ENCODE measurements around the gene DLL1.

The DLL1 gene

DNA sequence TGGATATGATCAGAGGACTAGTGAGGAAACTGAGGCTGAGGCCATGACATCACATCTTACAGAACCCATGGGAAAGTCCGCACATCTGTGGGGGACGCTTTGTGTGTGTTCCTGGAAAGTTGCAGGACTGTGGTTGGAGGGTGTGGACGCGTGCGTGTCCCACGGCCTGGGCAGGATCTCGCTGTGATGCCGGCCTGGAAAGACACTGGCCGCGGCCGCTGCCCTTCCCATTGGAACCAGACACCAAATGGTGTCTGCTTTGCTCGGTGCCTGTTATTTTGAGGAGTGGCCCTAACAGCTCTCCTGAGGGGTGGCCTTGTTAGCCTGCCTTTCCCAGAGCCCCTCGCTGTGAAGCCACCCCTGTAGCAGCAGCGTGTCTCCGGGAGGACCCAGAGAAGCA, 41.1 kb downstream of the DLL1 start:
- DNase-seq: no peak

DNA sequence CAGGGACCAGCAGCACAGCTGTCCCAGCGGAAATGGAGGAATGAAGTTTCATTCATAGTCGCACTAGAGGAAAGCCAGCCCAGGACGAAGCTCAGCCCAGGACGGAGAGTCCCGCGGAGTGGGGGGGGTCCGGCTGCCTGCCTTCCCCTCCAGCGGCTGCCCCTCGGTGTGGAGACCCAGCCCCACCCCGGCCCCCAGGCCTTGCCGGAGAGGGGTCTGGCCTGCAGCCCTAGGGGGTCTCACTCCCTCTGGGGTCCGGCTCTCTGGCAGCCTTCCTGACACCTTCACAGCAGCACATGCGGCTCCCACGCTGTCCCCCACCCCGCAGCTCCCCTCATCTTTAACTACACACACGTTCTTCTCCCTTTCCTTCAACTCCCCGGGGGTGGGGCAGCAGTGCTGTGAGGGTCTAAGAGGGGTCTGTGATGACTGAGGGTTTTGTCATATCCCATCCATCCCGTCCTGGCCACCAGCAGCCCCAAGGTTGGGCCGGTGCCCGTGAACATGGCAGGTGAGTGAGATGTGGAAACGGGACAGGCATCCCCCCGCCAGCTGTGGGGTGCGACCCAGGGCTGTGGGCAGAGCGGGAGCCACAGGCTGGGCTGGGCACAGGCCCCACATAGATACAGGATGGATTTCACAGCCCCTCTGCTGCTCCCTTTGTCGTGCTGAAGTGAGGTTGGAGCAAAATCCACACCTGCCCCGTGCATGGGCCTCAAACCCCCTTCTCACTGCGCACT, 41.8 kb downstream of the DLL1 start:
- DNase-seq: no peak

DNA sequence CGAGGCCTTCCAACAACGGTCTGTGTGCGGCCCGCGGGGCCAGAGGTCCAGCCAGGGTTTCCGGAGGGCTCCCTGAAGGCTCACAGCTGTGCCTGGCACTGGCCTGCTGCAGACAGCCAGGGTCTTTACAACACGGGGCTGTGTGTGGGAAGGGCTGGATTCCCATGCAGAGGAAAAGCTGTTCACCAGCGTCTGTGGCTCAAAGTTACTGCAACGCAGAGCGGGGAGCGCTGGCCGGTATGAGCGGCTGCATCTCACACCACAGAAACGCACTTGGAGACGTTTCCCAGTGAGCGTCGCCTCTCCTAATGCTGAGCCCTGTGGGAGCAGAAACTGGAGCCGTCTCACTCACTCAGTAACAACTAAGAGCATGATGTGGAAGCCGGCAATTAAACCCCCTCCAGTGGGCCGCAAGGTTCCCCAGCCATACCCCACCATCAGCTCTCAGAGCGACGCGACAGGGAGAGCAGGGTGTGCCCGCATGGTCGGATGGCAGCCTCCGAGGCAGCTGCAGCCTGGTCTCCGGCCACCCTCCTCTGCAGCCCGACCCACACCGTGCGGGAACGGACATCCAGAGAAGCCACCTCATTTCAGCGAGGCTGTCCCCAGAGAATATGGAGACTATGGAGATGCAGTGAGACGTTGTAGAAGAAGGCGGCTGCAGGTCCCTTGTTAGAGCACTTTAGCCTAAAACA, 42.6 kb downstream of the DLL1 start:
- no peak for DNase-seq

DNA sequence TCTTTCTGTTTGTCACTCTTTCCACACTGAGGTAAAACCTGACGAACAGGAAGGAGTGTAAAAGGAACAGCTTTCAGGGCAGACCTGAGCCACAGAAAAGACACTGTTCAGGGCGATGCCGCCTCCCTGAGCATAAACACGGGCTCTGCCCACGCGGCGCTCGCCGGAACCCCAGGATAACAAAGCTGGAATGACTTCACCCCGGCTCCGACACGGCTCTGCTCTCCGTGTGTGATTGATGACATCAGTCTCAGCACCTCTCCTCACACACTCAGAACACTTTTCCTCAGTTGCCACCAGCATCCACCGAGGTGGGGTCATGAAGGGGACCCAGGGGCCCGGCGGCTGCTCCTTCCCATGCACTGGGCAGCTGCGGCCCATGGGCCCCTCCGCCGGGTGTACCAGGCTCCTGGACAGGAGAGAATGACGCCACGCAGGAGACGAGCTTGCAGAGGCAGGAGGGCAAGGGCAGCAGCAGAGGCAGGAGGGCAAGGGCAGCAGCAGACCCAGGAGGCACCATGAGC, 43.6 kb downstream of the DLL1 start:
- no peak for DNase-seq

DNA sequence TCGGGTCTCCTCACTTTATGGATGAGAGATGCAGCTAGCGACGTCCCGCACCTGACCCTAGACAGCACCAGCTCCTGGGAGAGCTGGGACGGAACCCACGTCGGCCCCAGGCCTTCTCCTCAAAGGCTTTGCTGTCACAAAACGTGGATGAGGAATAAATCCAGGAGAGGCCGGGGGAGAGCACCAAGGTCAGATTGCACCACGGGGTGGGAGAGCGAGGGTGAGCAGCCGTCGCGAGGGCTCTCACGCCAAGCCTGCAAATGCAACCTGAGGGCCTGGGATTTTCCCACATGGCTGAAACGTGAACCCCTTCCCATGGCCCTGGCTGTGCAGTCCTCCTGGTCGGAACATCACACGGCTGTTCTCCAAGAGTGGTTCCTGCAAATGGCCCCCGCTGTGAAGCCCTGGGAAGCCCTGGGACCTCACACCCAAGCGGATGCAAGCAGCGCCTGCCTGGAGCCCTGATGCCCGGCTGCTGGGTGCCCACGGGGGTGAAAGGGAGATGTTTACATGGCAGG, 45.3 kb downstream of the DLL1 start:
- DNase-seq: no peak

DNA sequence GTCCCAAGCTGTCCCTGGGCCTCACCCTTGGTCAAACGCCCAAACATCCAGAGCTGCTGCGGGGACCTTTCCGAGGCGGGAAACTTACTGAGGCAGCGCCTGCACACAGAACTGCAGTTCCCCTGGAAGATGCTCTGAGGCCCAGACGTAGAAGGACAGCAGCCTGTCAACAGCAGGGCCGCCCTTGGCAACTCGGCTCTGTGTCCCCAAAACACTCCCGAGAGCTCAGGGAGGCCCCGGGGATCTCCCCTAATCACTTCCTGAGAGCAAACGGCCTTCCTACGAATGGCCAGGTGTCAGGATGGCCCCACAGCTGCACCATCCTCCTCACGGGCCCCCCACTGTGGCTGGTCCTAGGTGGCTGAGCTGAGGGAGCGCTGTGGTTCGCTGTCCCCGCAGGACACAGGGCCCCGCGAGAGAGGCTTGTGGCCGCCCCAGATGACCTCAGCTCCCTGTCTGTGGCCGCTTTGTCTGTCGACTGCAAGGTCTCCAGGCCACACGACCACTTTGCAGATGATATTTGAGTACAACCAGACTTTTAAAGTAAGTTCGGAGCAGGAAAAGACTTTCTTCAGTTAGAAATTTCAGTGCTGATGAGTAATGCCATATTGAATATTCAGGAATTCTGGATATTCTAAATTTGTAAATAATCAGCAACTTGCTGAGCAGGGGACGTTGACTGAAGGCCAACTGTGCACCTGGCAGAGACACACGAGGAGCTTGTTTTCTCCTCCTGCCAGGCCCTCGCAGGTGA, 46.0 kb downstream of the DLL1 start:
- no peak for DNase-seq

DNA sequence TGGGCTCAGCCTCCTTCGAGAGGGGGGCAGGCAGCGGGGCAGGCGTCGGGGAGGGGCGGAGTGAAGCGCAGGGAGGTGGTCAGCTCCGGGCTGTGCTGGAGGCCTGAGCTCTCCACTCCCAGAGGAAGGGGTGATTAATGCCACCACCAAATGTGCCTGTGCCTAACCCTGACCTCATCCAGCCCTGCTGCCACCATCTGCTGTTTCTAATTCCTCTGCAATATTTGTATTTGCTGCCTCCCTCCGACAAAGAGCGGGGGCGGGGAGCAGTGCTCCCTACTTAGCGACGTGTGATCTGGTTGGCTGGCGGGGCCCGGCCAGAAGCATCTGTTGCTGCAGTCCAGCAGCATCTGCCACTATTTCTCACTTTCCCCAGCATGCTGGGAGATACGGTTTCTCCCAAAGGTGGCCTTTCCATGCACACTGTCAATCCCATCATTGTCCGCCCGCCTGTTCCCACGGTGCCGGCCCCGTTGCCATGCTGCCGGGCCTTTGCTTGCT, 47.0 kb downstream of the DLL1 start:
- no peak for DNase-seq

DNA sequence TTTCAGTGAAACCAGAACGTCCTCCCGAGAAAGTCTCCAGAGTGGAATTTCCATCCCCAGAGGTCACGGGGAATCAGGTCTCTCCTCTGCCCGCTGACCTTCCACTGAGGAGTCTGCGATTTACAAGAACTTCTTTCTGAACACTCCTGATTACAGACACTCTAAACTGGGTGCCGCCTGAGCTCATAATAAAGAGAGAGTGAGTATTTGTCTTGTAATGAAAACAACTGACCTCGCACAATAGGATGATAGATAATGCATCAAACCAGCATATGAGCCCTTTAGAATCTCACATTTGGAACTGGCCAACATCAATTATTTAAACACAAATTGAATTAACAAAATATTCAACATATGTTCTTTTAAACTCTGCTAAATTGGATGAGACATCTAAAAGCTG, 47.5 kb downstream of the DLL1 start:
- no peak for DNase-seq

DNA sequence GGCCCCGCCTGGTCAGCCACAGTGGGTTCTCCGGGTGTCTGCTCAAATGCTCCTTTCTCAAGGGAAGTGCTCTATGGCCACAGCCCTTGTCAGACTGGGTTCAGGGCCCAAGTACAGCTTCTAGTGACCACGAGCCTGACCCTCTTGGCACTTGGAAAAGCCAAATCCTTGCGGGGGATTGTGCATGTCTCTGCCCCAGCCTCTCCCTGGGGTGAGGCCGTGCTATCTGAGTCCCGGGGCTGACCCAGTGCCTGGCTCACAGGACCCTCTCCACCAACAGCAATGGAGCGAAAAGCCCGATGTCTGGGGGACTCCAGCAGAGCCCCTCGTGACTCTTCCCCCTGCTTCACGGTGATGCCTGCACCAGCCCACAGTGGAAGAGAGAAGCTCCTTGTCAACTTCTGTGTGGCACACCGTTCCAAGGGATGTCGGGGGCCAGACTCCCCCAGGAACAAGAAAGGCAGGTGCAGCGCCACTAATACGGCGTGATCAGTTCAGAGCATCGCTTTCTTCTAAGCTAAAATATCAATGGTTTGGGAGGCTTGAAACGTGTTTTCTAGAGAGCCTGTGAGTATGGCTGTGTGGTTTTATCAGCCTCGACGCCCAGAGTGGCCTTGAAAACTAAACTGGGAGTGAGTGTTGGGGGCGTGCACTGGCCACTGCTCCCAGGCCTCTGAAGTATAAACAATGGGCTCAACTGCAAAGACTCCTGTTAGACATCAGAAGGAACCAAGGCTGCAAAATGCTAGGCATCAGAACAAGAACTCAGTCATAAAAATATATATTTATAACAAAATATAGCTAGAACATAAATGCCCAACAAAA, 51.9 kb downstream of the DLL1 start:
- no peak for DNase-seq

DNA sequence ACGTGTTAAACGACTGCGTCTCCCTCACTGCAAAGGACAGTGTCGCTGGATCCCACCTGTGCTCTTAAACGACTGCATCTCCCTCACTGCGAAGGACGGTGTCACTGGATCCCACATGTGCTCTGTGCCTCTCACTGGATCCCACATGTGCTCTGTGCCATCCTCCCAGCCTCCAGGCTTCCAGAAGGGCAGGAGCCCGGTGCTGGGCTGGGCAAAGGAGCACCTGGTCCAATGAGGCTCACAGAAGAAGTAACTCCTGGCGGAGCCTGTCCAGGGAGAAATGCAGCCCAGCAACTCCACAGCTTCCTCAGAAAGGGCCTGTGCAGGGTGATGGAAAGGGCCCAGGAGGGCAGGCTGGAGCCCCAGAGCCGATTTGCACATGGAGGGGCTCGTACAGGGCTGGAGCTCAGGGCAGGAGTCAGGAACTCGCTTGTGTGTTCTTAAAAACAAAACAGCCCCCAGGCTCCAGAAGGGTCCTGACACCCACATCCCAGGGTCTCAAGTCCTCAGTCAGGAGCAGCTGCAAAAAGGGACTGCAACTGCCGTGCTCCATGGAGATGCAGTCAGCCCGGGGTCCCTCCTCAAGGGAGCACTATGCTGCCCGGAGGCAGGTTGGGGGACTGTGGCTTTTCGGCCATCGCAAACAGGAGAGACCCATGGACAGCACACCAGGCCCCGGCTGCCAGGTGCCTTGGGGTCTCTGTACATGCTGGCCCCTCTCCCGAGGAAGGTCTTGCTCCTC, 52.7 kb downstream of the DLL1 start:
- no peak for DNase-seq

DNA sequence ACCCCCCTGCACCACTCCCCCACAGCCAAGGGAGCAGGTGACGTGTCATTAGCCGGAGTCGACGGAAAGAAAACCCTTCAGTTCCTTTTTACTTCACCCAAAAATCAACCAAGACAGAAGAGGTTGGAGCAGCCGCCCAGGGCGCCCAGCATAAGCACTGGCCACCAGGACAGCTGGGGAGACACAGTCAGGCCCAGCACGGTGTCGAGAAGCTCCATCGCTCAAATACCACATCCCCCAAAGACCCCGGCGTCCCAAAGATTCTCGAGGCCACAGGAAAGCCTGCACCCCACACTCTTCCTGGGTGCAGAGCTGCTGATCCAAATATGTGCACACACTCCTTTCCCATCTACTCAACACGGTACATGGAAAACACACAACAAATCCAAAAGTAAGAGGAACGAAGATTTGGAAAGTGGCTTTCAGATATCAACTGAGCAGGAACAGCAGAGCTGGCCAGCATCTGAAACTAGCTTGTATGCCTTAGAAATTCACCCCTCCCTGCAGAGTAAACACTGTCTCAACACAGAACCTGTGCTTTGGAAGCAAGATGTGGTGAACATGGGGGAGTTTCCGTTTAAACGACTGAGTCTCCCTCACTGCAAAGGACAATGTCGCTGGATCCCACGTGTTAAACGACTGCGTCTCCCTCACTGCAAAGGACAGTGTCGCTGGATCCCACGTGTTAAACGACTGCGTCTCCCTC, 54.6 kb downstream of the DLL1 start:
- DNase-seq: no peak

DNA sequence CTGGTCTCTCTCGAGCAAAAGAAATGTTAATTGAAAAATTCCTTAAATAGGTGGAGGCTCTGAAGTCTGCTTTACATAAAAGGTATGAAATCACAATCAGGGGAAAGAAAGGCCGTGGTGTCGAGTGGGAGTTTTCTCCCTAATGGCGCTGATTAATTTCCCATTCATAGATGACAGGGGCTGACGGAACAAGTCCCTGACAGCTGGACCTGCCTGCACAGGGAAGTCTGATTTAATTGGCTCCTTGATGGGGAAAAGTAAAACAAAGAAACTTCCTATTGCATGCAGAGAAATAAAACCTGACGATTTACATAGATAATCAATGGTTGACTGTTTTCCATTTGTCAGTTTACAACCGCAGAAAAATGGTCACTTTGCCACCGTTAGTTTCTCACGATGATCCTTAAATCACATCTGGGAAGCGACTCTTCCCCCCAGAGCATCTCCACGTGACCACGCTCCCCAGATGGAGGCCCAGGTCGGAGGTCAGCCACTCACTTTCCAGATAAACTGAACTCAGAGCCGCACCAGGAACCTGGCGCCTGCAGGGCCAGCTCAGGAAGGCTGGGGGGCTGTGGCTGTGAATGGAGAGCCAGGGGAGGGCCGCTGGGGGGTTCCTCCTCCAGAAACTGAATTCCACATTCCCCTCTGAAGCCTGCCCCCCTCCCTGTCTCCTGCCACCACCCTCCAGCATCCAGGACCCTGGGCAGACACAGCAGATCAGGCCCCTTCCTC, 55.3 kb downstream of the DLL1 start:
- DNase-seq: no peak

DNA sequence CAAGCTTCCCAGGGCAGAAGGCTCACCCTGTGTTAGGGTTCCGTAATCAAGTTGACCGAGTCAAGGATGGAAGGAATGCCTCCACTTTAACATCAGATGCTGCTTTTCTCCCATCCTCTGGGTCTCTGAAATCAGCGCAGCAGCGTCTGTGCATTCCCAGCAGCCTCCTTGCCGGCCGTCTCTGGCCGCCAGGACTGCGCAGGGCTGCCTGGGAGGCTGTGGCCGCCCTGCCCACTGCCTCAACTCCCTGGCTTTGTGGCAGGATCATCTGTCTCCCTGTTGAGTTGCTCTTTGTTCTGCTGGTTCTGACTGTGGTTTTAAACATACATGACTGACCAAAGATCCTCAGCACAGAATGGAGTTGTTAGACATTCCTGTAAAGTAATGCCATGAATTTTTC, 56.5 kb downstream of the DLL1 start:
- no peak for DNase-seq

DNA sequence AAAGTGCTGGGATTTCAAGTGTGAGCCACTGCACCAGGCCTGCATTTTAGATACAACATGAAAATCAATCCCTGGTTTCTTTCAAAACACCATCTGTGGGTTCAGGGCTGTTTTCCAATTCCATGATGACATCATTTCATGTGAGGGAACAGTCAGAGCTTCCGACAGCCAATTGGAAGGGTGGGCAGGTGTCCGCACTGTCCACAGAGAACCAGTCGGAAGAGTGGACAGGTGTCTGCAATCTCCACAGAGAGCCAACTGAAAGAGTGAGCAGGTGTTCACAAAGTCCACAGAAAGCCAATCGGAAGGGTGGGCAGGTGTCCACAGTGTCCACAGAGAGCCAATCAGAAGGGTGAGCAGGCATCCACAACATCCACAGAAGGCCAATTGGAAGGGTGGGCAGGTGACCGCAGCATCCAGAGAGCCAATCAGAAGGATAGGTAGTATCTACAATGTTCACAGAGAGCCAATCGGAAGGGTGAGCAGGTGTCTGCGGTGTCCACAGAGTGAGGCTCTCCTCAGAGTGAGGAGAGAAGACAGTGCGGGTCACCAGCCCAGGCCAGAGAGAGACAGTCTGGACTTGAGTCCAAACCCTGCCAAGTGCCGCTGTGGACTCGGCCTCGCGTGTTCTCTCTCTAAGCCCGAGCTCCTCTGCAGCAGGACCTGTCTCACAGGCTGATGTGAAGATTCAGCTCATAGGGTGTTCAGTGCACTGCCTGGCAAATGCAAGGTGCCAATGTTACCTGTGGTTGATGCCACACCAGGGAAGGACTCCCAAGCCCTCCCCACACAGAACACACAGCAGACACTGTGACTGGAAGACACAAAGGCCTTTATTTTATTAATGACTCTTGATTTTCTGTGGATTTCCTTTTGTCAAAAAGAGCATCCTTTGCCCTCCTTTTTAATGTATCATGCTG, 57.3 kb downstream of the DLL1 start:
- no peak for DNase-seq

Data from stimulated activated CD4-positive, alpha-beta T cell treated with anti-CD3 and anti-CD28 coated beads, Interleukin-15, amount 100 ng/mL, for 24 hours (primary cell).